HG03432 (cell line): ENCODE data around the gene SRGAP2.
"Not testable (repeated sequence)": the region's sequence is repeated elsewhere in the genome, so short reads cannot be mapped to it uniquely, and the experiment has no call there.

Source experiments
- ATAC-seq: cut with Tn5 transposase; IDR thresholded peaks from one replicate; pipeline ENCODE4 v1.9.1; 2021; ENCODE audit warnings: mild to moderate bottlenecking, moderate library complexity; ENCODE audit not compliant: unreplicated experiment

Gene SRGAP2

GRCh38 chr1:206246129-206246886 lies 43.0 kb downstream of the SRGAP2 start:
- ATAC-seq: not testable (repeated sequence)

GRCh38 chr1:206250953-206251681 lies 47.8 kb downstream of the SRGAP2 start:
- peak; percentile 71 for ATAC-seq

- not testable (repeated sequence) for ATAC-seq
Observed at GRCh38 chr1:206252680-206253335, 49.5 kb downstream of the SRGAP2 start.
